HepG2 (cell line): Measurements from ENCODE around the gene CMTM8. TPM values are rescaled to one million over a fixed set of nuclear protein-coding genes. Genes with fewer than 3 reads are reported as not detected.

Experiments used
- ATAD3A ChIP-seq: sonication (generic); formaldehyde crosslinking; IDR thresholded peaks from 2 replicates; pipeline ENCODE4 v1.4.0; 2020; ENCODE audit warnings: missing genetic modification reagents
- FOXJ3 ChIP-seq: sonication (generic); formaldehyde crosslinking; IDR thresholded peaks from 2 replicates; pipeline ENCODE4 v1.4.0; 2020; ENCODE audit warnings: missing genetic modification reagents, mild to moderate bottlenecking, borderline replicate concordance
- FOXP4 ChIP-seq: sonication (generic); formaldehyde crosslinking; IDR thresholded peaks from 2 replicates; pipeline ENCODE4 v1.4.0; 2020; ENCODE audit warnings: missing genetic modification reagents
- HMGXB4 ChIP-seq, 2 experiments: sonication (generic) in 1 of 2; formaldehyde crosslinking in 1 of 2; IDR thresholded peaks; 2 replicates each; pipeline versions ENCODE4 v1.4.0 to v1.6.1; 2018 to 2020; ENCODE audit warnings: missing genetic modification reagents in 2 of 2, borderline replicate concordance in 1 of 2, low read depth in 1 of 2, mild to moderate bottlenecking in 1 of 2, missing biosample characterization in 1 of 2
- JARID2 ChIP-seq: sonication (generic); formaldehyde crosslinking; IDR thresholded peaks from 2 replicates; pipeline ENCODE4 v1.8.1; 2023; ENCODE audit warnings: missing genetic modification reagents, inconsistent platforms; ENCODE audit not compliant: insufficient replicate concordance
- KMT2B ChIP-seq: IDR thresholded peaks from 2 replicates; pipeline ENCODE4 v1.6.1; 2016; ENCODE audit warnings: missing genetic modification reagents, missing compliant biosample characterization
- PTBP1 ChIP-seq: fragments of 200-400 bp; formaldehyde crosslinking; IDR thresholded peaks from 2 replicates; pipeline ENCODE4 v1.6.1; 2018; ENCODE audit warnings: low read length, low read depth; ENCODE audit not compliant: poor library complexity, severe bottlenecking
- SP140L ChIP-seq: sonication (generic); formaldehyde crosslinking; IDR thresholded peaks from 2 replicates; pipeline ENCODE4 v1.4.0; 2020; ENCODE audit warnings: missing genetic modification reagents, borderline replicate concordance
- TEF ChIP-seq: sonication (generic); formaldehyde crosslinking; IDR thresholded peaks from 2 replicates; pipeline ENCODE4 v1.5.0; 2020; ENCODE audit warnings: missing genetic modification reagents
- TERF1 ChIP-seq: sonication (generic); formaldehyde crosslinking; IDR thresholded peaks from 2 replicates; pipeline ENCODE4 v1.8.0; 2022; ENCODE audit warnings: mild to moderate bottlenecking, missing genetic modification reagents, moderate library complexity
- THAP7 ChIP-seq: sonication (generic); formaldehyde crosslinking; IDR thresholded peaks from 2 replicates; pipeline ENCODE4 v1.8.1; 2023; ENCODE audit warnings: mild to moderate bottlenecking, missing genetic modification reagents
- ZNF205 ChIP-seq: IDR thresholded peaks from 2 replicates; pipeline ENCODE4 v1.6.1; 2018; ENCODE audit warnings: missing biosample characterization, missing genetic modification reagents
- ZNF598 ChIP-seq: sonication (generic); formaldehyde crosslinking; IDR thresholded peaks from 2 replicates; pipeline ENCODE4 v1.5.1; 2020; ENCODE audit warnings: mild to moderate bottlenecking, missing genetic modification reagents, borderline replicate concordance
- ZNF614 ChIP-seq: IDR thresholded peaks from 2 replicates; pipeline ENCODE4 v1.6.1; 2018; ENCODE audit warnings: missing biosample characterization, missing genetic modification reagents, inconsistent platforms, borderline replicate concordance
- ZNF800 ChIP-seq: sonication (generic); formaldehyde crosslinking; IDR thresholded peaks from 2 replicates; pipeline ENCODE4 v1.4.0; 2020; ENCODE audit warnings: missing genetic modification reagents
- ZSCAN20 ChIP-seq: sonication (generic); formaldehyde crosslinking; IDR thresholded peaks from 2 replicates; pipeline ENCODE4 v1.4.0; 2020; ENCODE audit warnings: missing genetic modification reagents, mild to moderate bottlenecking, borderline replicate concordance
- ZZZ3 ChIP-seq: sonication (generic); formaldehyde crosslinking; IDR thresholded peaks from 2 replicates; pipeline ENCODE4 v1.4.0; 2020; ENCODE audit warnings: missing genetic modification reagents, mild to moderate bottlenecking, borderline replicate concordance
- polyA plus RNA-seq, 8 experiments: library from polyadenylated mRNA; depleted of rRNA in 3 of 8; stranded (reverse) in 7 of 8; unstranded in 1 of 8; fragments of >200 nt; fragmentation: Illumina TruSeq in 4 of 8; extraction: Trizol in 4 of 8; gene quantifications; 2 replicates each; pipeline versions ENCODE4 v1.2.1 to v1.2.3, GENCODE V29; 2011 to 2016; ENCODE audit warnings: low read depth in 4 of 8, missing spikeins in 1 of 8, mixed read lengths in 1 of 8; ENCODE audit not compliant: insufficient read depth in 1 of 8
- total RNA-seq, 5 experiments: library from RNA; depleted of rRNA; stranded (reverse); fragments of >200 nt; fragmentation: Illumina TruSeq; extraction: Trizol; gene quantifications; 2 replicates each; pipeline ENCODE4 v1.2.3, GENCODE V29; 2016; ENCODE audit warnings: low read depth in 1 of 5

CMTM8 gene
- total and polyA plus RNA-seq, 2 of the 13 experiments (the other 11 are each of a cell fraction or from before 2014, with no cell fraction given) = 8.9 to 15.8 TPM

GRCh38 chr3:32392536-32393302 is 154.2 kb downstream of the CMTM8 start (continued):
- no peak for TF ChIP-seq ZZZ3
- no peak for TF ChIP-seq ZNF598
- TF ChIP-seq ZNF614 (CRISPR knock-in tag) = no peak
- no peak for TF ChIP-seq SP140L (CRISPR knock-in tag)
- TF ChIP-seq THAP7 (CRISPR knock-in tag) = no peak
- TF ChIP-seq ZNF800 = no peak
- TF ChIP-seq FOXP4 = 0 out of 2 replicates have a peak, but pooled peaks have one; percentile 24
- no peak for TF ChIP-seq TERF1
- no peak for TF ChIP-seq JARID2
- peak in 1 of 2 experiments; percentile 39; a peak in 2 of 4 replicates for TF ChIP-seq HMGXB4 (CRISPR knock-in tag; IDR thresholded peaks at IDR 0.05; ENCODE audit: borderline replicate concordance in 1 of 2, low read depth in 1 of 2)
- no peak for TF ChIP-seq FOXJ3 (CRISPR knock-in tag)
- TF ChIP-seq ZNF205 = no peak
- no peak for TF ChIP-seq ZSCAN20 (CRISPR knock-in tag)
- TF ChIP-seq KMT2B (CRISPR knock-in tag) = no peak
- peak; percentile 4 for TF ChIP-seq PTBP1
- no peak for TF ChIP-seq TEF (CRISPR knock-in tag)
- no peak for TF ChIP-seq ATAD3A (CRISPR knock-in tag)
